Measurements from ENCODE around the gene MAMLD1. TPM values are rescaled to one million over a fixed set of nuclear protein-coding genes. Genes with fewer than 3 reads are reported as not detected.

The MAMLD1 gene
- total and polyA plus RNA-seq, 9 of the 15 experiments (the other 6 are each of a cell fraction or from before 2014, with no cell fraction given) = 0.12 to 0.18 TPM; not detected in 7

- 0% methylated on average over 1 of the region's 1 CpG for WGBS (ENCODE audit: insufficient coverage, low coverage, missing lambda C conversion rate)
- in situ Hi-C loops (cut with MboI) = no loop called here
Measured at GRCh38 chrX:150334100-150334499, 29.0 kb upstream of the MAMLD1 start.

More at GRCh38 chrX:150334100-150334499, 29.0 kb upstream of the MAMLD1 start:
- H4K20me1 ChIP-seq (replicated peaks; ENCODE audit: control insufficient read depth, insufficient read depth, low read length) = no peaks in the 10 kb centered on the region
- POLR2A ChIA-PET = no interaction called here
- no peaks in the 10 kb centered on the region for H3K79me2 ChIP-seq (ENCODE audit: control insufficient read depth, insufficient read depth, low read length)
- no peak overlapping the region for H3K9ac ChIP-seq (ENCODE audit: insufficient read depth in 1 of 2, low read depth in 2 of 2, low read length in 2 of 2)
- ATAC-seq = no peak
- intact Hi-C loops (cut with micrococcal nuclease) = no loop called here
- CTCF ChIA-PET (ENCODE audit: low intra/inter-chr PET ratio) = no interaction called here
- no peak overlapping the region for H3K27ac ChIP-seq (ENCODE audit: extremely low read depth, low read depth, low read length)
- BruUV-seq (replicated peaks) = no TSS peak
- TF ChIP-seq HOXB6 (CRISPR knock-in tag; IDR thresholded peaks at IDR 0.05; ENCODE audit: borderline replicate concordance) = no peak
- no peak for TF ChIP-seq ATF3 (IDR thresholded peaks at IDR 0.05)
- TF ChIP-seq ATF3 (CRISPR knock-in tag; conservative IDR thresholded peaks at IDR 0.05) = no peak
- TF ChIP-seq HNRNPLL (IDR thresholded peaks at IDR 0.05; ENCODE audit: low read depth, low read length, poor library complexity, severe bottlenecking) = no peak
- no peak for TF ChIP-seq ZNF280B (CRISPR knock-in tag; IDR thresholded peaks at IDR 0.05)
- no peak for TF ChIP-seq PHF8 (IDR thresholded peaks at IDR 0.05; ENCODE audit: borderline replicate concordance, low read length)
- TF ChIP-seq CBFA2T3 (IDR thresholded peaks at IDR 0.05) = no peak
- no peak for FAIRE-seq
- H3K36me3 ChIP-seq (ENCODE audit: control insufficient read depth, insufficient read depth, low read length) = no peaks in the 10 kb centered on the region
- no peak overlapping the region for H2AFZ ChIP-seq (ENCODE audit: low read depth, low read length)
- no peaks in the 10 kb centered on the region for H3K9me3 ChIP-seq (replicated peaks; ENCODE audit: control insufficient read depth, insufficient read depth, low read depth, low read length)
- H3K4me3 ChIP-seq = no peak overlapping the region
- no peaks in the 10 kb centered on the region for H3K9me1 ChIP-seq (ENCODE audit: control insufficient read depth, insufficient read depth, low read length)
- no peaks in the 10 kb centered on the region; a peak in 1 of 5 replicates for H3K4me1 ChIP-seq (replicated peaks in 1 of 2; ENCODE audit: control insufficient read depth in 2 of 2, insufficient read depth in 2 of 2, low read length in 2 of 2)
- H3K4me2 ChIP-seq (ENCODE audit: insufficient read depth, low read length) = no peak overlapping the region
- H3K27me3 ChIP-seq (ENCODE audit: control insufficient read depth in 2 of 2, insufficient read depth in 2 of 2, low read length in 2 of 2) = peaks cover 0 to 3% of the 10 kb centered on the region in 2 experiments; a peak in 1 of 5 replicates
- DNase-seq (ENCODE audit: extremely low read depth in 1 of 4, low spot score in 3 of 4) = no peak

All from K562 (cell line).